K562 (cell line): ENCODE measurements around the gene OSCP1. TPM values are rescaled to one million over a fixed set of nuclear protein-coding genes. Genes with fewer than 3 reads are reported as not detected.

Source experiments
- ATF1 ChIP-seq, 2 experiments: fragments of 450-650 bp in 1 of 2; IDR thresholded peaks; 2 replicates each; pipeline ENCODE4 v1.6.1; 2016; ENCODE audit warnings: missing compliant biosample characterization in 1 of 2, missing genetic modification characterization in 1 of 2
- BACH1 ChIP-seq: fragments of 200-800 bp; sonication (Bioruptor generic); IDR thresholded peaks from 2 replicates; pipeline ENCODE4 v1.6.1; 2016; ENCODE audit warnings: missing genetic modification characterization, missing compliant biosample characterization
- CTCFL ChIP-seq: IDR thresholded peaks from 2 replicates; pipeline ENCODE4 v1.6.1; 2011; ENCODE audit warnings: borderline replicate concordance, low read depth, mild to moderate bottlenecking, moderate library complexity, low read length; ENCODE audit not compliant: insufficient read depth, poor library complexity, severe bottlenecking
- EP400 ChIP-seq: fragments of 450-650 bp; IDR thresholded peaks from 2 replicates; pipeline ENCODE4 v1.6.1; 2017; ENCODE audit warnings: antibody characterized with exemption, mild to moderate bottlenecking, moderate library complexity
- ESRRA ChIP-seq: fragments of 450-650 bp; IDR thresholded peaks from 2 replicates; pipeline ENCODE4 v1.6.1; 2014; ENCODE audit warnings: low read depth, mild to moderate bottlenecking, moderate library complexity, borderline replicate concordance
- KLF13 ChIP-seq: fragments of 450-650 bp; IDR thresholded peaks from 2 replicates; pipeline ENCODE4 v1.6.1; 2016; ENCODE audit warnings: missing genetic modification characterization, low read depth, mild to moderate bottlenecking, missing compliant biosample characterization, moderate library complexity, borderline replicate concordance
- MAZ ChIP-seq, 2 experiments: fragments of 450-650 bp in 1 of 2; sonication (generic) in 1 of 2; formaldehyde crosslinking; IDR thresholded peaks in 1 of 2; conservative IDR thresholded peaks in 1 of 2; 2 replicates each; pipeline versions ENCODE4 v1.4.0 to v1.5.0; 2020; ENCODE audit warnings: mild to moderate bottlenecking in 1 of 2, missing genetic modification reagents in 1 of 2
- POLR2A ChIP-seq: fragments of 450-650 bp; conservative IDR thresholded peaks from 2 replicates; pipeline ENCODE4 v1.6.1; 2016
- RAD21 ChIP-seq, 2 experiments: fragments of 250-450 bp in 1 of 2; fragments of 450-650 bp in 1 of 2; sonication (Bioruptor Pico) in 1 of 2; formaldehyde crosslinking in 1 of 2; IDR thresholded peaks in 1 of 2; conservative IDR thresholded peaks in 1 of 2; 2 replicates each; pipeline versions ENCODE4 v1.4.0 to v1.8.0; 2020 to 2022; ENCODE audit warnings: mild to moderate bottlenecking in 2 of 2, moderate library complexity in 1 of 2
- RBM17 ChIP-seq: fragments of 200-400 bp; formaldehyde crosslinking; IDR thresholded peaks from 2 replicates; pipeline ENCODE4 v1.6.1; 2017; ENCODE audit warnings: low read depth, mild to moderate bottlenecking, low read length, borderline replicate concordance
- REST ChIP-seq, 2 experiments: fragments of 450-650 bp; formaldehyde crosslinking in 1 of 2; IDR thresholded peaks; 2 replicates each; pipeline versions ENCODE4 v1.4.0 to v1.6.1; 2014 to 2020; ENCODE audit warnings: mild to moderate bottlenecking in 2 of 2, borderline replicate concordance in 1 of 2, low read depth in 1 of 2
- SMC3 ChIP-seq: conservative IDR thresholded peaks from 2 replicates; pipeline ENCODE4 v1.6.1; 2011; ENCODE audit warnings: low read depth, low read length, improper control_type of control experiment; ENCODE audit not compliant: insufficient read depth
- SRSF3 ChIP-seq: fragments of 200-400 bp; formaldehyde crosslinking; IDR thresholded peaks from 2 replicates; pipeline ENCODE4 v1.6.1; 2016; ENCODE audit warnings: mild to moderate bottlenecking, low read length, moderate library complexity; ENCODE audit not compliant: insufficient read depth
- TAF9B ChIP-seq: fragments of 450-650 bp; IDR thresholded peaks from 2 replicates; pipeline ENCODE4 v1.6.1; 2018; ENCODE audit warnings: mild to moderate bottlenecking; ENCODE audit not compliant: partially characterized antibody
- ZBTB12 ChIP-seq: fragments of 250-450 bp; sonication (Bioruptor Pico); IDR thresholded peaks from 2 replicates; pipeline ENCODE4 v1.4.0; 2020
- ZNF384 ChIP-seq: IDR thresholded peaks from 2 replicates; pipeline ENCODE4 v1.6.1; 2012; ENCODE audit warnings: low read depth, low read length, improper control_type of control experiment
- polyA plus RNA-seq, 8 experiments: library from polyadenylated mRNA; depleted of rRNA in 4 of 8; stranded (reverse) in 5 of 8; unstranded in 3 of 8; fragments of >200 nt; fragmentation: Nextera tagmentation in 2 of 8; fragmentation: Illumina TruSeq in 1 of 8; extraction: Ambion mirVana in 2 of 8; extraction: Trizol in 1 of 8; gene quantifications; 2 replicates each; pipeline versions ENCODE4 v1.2.1 to v1.2.3, GENCODE V29; 2011 to 2014; ENCODE audit warnings: inconsistent platforms in 1 of 8, missing spikeins in 1 of 8
- total RNA-seq, 7 experiments: library from RNA; depleted of rRNA in 6 of 7; stranded (reverse); fragments of >200 nt in 6 of 7; fragmentation: Illumina TruSeq in 2 of 7; extraction: Trizol in 2 of 7; gene quantifications; 2 replicates each; pipeline versions ENCODE4 v1.2.1 to v1.2.3, GENCODE V29; 2011 to 2021; ENCODE audit warnings: low replicate concordance in 1 of 7

OSCP1 gene
- total and polyA plus RNA-seq, 9 of the 15 experiments (the other 6 are each of a cell fraction or from before 2014, with no cell fraction given), result 0.15 to 0.40 (median 0.33) TPM; not detected in 5

- TF ChIP-seq REST (IDR thresholded peaks at IDR 0.05; ENCODE audit: borderline replicate concordance) (peak; percentile 69; the same call in 1 of the 2 replicates), REST (CRISPR knock-in tag; IDR thresholded peaks at IDR 0.05; ENCODE audit: low read depth) (no peak), SRSF3 (no peak), TAF9B (no peak), MAZ (CRISPR knock-in tag; conservative IDR thresholded peaks at IDR 0.05 in 1 of 2, IDR thresholded peaks at IDR 0.05 in 1 of 2) (peak in 1 of 2 experiments; percentile 40; a peak in 1 of 4 replicates), BACH1 (0 out of 2 replicates have a peak, but pooled peaks have one; percentile 16), KLF13 (tag) (peak; percentile 17; the same call in 1 of the 2 replicates), SMC3 (peak; percentile 77), POLR2A (no peak), CTCFL (peak; percentile 81), EP400 (no peak), ATF1 (CRISPR knock-in tag; IDR thresholded peaks at IDR 0.05) (no peak), ATF1 (tag; IDR thresholded peaks at IDR 0.05) (0 out of 2 replicates have a peak, but pooled peaks have one; percentile 12), RBM17 (no peak), ZBTB12 (CRISPR knock-in tag) (no peak), RAD21 (CRISPR knock-in tag; conservative IDR thresholded peaks at IDR 0.05 in 1 of 2, IDR thresholded peaks at IDR 0.05 in 1 of 2) (peak; percentile 76 to 93), ZNF384 (0 out of 2 replicates have a peak, but pooled peaks have one; percentile 23), ESRRA (0 out of 2 replicates have a peak, but pooled peaks have one; percentile 24)
These were observed 4.0 kb downstream of the OSCP1 start (continued) for GRCh38 chr1:36446271-36446670.
